Measurements from ENCODE around the gene HIVEP2.

Gene HIVEP2

DNA sequence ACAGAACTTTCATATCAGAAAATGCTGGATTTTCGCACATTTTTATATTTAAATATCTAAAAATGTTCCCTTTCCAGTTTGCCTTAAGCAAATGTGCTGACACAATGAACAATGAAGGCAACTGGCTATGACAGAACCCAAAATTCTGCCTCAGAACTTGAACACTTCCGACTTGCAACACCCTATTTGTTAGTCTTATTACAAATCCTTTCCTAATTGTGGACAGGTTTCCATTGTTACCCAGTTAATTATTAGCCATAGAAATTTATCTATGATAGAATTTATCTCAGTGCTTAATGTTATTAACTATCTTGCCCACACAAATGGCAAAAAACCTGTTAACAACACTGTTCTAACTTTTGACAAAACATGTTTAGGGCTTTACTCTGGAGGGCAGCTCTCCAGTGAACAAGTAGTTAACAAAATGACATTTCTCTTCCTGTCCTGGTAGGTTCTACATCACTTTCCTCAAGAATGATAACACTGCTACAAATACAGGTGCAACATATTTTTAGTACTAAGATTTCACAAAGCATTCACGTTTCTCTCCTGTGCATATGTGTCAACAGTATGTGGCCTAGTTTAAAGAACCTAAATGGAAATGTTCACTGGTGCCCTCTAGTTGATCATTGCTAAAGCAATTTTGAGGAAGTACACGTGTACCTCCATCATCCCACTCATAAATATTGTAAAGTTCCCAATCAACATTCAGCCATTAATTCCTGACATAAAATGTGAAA, 58.4 kb downstream of the HIVEP2 start:
- no peak for DNase-seq

DNA sequence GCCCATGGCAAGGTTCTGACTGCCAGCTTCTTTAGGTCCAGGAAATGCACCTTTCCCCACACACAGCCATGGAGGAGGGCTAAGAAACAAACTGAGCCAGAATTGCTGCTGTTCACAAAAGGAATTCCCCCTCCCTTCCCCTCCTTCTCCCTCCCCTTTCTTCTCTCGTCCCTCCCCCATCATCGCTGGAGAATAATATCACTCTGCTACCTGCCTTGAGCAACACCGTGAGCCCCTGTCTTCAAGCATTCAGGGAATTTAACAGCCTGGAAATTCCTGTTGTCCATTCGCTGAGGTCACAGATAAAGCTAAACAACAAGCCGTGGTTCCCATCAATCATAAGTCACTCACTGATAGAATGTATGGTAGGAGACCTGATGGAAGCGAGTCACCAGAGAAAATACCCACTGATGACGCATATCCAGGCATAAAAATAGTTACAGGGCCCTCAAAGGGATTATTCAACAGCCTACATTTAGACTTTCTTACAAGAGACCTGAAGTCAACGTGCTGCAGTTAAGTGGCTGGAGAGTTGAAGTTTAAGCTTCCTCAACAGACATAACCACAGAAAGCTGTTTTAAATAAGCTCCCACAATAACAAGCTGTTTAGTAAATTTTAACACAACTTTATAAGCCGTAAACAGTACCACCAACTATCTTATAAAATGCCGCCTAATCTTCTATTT, 59.7 kb downstream of the HIVEP2 start:
- no peak for DNase-seq

DNA sequence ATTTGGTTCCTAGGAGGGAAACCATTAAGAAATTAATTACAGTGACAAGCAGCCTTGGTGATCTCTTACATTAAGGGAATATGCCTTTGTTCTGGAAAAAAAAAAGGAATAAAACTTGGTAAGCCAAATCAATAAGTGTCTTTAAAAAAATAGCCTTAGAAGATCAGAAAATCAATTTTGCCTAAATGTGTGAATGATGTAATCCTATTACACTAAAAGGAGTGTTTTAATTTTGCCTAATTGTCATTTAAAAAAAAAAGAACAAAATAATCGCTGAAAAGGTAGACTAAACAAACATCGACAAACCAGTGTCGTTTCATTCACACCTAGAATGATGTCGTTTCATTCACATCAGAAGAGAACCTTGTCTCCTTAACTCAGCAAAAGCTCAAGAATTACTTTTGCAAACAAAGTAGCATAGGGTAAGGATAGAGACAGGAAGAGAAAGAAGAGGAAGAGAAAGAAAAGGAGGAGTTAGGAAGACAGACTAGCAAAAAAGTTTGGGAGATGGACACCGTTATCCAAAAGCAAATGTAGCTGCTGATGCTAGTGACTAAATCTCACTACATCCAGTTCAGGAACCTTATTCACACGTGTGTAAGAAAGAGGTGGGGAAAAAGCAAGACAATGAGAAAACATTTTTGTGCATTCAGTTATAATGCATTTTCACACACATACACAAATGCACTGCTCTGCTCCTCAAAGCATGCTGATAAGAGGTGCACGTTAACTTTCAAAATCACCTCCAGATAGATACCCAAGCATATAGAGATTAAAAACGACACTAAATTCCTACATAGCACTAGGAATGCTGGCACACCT, 60.6 kb downstream of the HIVEP2 start:
- DNase-seq, result no peak

DNA sequence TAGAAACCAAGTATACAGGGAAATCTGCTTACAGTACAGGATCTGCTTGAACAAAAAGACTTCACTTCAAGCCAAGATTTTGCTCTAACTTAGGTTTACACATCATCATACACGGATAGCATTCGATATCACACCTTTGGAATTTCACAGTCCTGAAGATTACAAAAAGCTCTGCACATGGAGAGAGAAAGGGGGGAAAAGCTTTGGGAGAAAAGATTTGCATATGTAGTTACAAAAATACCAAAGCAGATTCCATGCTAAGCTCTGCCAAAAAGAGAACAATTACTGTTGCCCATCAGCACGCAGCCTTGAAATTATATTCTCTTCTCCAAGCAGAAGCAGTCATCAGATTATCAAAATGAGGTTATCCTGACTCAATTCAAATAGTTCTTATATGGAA, 62.0 kb downstream of the HIVEP2 start:
- DNase-seq, result no peak

DNA sequence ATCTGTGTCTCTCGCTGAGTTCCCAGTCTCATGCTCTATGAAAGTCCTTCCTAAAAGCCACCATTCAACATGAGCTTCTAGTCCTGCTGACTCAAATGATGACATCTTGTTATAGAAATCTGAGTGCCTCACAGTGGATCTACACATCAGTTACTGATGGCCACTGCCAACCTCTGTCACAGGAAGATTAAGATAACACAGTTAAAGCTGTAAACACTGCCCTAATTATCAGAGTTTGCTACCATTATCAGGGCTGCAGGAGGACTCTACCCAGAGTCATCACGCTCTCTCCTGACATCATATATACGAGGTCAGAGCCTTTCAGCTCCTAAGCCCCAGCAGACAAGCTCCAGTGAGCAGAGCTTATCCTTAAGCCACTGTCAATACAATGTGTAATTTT, 63.2 kb downstream of the HIVEP2 start:
- DNase-seq, result no peak

DNA sequence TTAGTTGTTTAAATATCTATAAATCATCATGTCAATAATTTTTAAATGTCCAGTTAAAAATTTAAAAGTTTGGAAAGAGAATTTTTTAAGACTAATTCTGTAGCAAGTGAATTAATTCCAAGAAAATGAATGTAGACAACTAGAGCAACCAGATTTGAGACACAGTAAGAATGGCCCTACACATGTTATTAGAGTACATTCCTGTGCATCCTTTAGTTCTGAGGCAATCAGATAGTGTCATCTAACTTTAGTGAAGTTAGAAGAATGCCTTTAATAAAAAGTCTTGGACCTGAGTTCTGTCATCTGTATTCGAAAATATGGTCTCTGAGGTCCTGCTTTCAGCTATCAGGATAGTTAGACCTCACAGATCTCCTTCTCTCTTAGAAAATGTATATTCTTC, 63.7 kb downstream of the HIVEP2 start:
- no peak for DNase-seq

DNA sequence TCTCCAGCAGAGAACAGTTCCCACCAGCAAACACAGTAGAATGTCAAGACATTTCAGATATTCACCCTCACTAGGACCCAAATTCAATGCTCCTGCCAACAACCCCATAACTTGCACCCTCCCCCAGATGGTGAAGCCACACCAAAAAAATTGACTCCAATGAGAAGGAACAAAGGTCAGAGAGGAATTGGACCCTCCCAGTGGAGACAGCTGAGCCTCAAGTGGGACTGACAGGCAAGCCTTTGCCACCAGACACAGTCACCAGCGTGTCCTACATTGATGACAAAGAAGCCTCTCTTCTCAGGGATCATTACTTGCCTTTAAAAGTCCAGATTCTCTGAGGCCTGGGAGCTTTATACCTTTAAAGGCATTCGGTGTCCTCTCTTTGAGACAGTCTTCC, 64.8 kb downstream of the HIVEP2 start:
- DNase-seq, result no peak

DNA sequence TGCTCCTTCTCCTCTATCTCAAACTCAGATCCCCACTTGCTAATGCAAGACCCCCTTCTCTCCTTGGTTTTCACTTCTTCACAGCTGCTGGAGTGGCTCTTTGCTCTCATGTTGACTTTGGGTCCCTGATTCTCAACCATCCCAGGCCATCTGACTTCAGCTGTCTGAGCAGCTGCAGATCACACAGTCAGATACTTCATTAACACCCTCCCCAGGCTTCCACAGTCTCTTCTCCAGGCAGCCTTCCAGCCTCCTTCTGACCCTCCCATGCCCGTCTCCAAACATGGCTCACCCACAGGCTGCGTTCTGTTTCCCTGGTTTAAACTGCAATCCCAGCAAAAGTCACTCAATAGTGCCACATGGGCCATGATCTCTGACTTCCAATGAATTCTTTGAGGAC, 65.4 kb downstream of the HIVEP2 start:
- no peak for DNase-seq

DNA sequence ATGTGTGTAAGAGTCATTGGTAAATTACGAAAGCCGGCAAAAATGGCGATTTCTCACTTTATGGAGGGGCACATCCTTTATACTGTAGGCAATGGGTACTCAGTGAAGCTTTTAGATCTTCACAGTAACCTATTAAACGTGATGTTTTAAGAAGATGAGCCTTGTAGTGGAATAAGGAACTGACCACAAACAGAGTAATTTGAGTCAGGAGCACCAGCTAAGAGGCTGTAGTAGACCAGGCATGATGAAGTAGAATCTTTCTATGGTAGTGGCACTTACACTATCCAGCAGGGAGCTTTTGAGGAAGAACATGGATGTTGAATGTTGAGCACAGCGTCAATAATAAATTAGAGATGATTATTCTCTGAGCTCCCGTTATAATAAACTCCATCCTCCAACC, 65.9 kb downstream of the HIVEP2 start:
- no peak for DNase-seq

DNA sequence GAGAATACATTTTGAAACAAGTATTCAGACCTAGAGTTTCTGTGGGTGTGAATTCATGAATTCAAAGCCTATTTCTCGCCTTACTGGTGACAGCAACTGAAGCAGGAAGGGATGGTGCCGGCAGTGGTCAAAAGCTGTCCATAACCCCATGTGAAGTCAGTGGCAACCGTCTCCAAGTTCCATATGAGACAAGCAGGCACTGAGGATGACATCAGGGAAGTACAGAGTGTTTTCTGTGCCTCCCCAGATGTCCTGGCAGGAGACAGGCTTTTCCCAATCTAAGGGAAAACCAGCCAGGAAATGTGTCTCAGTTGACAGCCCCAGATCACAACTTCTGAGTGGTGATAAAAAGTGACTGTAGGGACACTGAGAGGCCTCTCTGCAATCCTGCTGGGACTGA, 66.6 kb downstream of the HIVEP2 start:
- DNase-seq, result no peak

DNA sequence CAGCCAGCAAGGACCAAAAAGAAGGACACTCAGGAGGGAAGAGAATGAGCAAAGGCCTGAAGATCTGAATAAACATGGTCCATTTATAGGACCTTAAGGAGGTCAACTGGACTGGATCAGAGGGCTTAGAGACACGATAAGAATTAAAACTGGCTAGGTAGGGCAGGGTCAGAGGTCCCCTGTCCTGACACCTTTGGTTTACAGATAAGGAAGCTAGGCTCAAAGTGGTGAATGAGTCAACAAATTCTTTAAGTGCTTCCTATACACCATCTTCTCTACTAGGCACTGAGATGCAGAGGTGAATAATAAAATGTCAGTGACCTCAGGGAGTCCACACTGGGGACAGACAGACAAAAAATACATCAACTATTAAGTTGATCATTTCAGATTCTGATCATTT, 70.3 kb downstream of the HIVEP2 start:
- DNase-seq, result no peak

DNA sequence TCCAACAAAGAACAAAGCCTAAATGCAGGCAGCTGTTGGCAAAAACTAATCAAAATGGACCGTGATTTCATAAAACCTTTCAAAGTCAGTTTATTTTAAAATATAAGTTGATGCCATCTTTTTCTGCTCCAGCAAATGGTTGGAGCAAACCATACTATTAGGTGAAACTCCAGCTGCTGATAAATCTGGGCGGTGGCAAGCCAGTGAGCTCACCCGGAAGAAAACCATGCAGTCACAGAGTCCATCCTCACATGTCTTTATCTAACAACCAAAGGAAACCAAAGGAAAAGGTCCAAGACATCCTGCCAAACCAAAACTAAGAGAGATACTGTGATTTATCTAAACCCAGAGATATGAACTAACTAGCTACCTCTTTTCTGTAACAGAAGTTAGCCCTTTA, 72.6 kb downstream of the HIVEP2 start:
- DNase-seq, result no peak

DNA sequence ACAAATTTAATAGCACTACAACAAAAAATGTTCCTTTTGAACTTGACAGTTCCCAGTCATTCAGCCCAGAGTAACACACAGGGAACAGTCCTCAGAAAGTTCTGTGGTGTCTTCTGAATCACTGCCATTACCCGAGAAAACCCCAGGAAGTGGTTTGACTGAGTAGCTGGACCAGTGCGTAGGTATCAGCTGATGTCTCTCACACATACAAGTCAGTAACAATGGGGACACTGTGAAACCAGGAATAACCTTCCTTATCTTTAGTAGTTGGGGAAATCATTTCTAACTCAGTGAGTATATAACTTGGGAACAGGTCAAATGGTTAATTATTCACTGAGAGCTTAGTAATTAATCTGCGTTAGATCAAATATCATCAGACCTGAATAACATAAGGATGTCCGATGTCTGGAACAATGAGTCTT, 73.1 kb downstream of the HIVEP2 start:
- DNase-seq, result no peak

DNA sequence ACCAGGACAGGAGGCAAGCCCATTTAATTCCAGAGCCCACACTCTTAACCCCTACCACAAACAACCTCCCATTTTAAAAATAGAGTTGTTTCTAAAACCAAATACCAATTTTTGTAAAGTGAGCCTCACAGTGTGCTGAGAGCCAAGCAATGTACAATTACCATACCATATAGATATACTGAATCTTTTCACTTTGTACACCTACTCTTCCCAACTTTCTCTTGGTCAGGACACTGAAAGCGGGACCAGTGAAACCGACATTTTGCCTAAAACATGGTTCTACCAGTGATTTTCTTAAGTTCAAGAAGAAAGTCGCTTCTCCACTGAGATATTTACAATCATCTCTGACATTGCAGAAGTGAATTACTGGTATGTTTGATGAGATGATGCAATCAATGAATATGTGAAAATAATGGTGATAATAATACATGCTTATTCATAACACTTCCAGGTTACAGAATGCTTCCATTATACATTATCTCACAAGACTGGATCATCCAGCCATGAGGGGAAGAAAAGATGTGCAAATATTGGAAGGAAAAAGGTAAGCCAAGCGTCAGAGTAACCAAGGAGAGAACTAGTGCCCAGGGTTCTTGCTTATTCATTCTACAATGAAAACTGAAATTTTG, 74.1 kb downstream of the HIVEP2 start:
- DNase-seq, result no peak

DNA sequence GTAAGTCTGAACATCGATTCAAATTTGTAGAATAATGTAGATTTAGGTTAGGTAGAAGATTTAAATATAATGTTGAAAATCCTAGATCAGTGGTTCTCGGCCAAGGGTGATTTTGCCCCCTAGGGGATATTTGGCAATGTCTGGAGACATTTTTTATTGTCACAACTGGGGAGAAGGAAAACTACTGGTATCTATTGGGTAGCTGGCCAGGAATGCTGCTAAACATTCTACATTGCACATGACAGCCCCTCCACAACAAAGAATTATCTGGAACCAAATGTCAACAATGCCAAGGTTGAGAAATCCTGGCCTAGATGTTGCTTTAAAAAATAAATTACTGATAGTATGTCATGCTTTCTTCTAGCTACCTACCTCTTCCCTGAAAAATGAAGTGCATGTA, 76.1 kb downstream of the HIVEP2 start:
- DNase-seq, result no peak

DNA sequence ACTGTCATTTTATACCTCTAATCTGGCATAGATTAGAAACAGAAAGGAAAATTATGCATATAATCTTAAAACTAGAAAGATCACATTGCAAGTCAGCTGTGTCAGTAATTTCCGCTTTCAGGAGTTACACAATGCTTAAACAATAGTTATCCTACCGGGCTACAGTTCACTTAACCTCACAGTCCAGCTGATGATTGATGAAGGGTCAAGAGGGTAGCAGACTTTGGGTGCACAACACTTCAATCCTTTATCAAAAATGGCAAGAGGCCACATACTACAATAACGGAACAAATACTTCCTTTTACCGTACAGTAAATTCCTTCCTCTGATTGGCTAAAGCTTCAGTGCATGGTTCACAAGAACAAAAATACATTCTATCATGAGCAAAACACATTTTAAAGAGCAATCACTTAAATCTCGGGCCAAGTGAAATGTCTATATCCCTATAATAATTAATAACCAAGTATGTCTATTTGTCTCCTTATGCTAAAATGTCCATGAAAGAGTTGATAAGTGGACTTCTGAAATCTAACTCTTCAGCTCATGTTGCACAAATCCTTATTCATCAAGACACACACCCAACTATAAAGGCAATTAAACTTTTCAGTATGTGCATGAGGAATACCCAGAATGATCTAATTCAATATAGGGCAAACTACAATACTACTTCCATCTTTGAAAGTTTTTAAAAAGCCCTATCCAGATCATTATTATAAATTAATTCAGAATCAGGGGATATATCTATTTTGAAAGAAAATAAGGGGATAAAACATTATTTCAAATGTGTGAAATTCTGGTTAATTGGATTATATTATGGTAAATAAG, 76.8 kb downstream of the HIVEP2 start:
- DNase-seq, result no peak

DNA sequence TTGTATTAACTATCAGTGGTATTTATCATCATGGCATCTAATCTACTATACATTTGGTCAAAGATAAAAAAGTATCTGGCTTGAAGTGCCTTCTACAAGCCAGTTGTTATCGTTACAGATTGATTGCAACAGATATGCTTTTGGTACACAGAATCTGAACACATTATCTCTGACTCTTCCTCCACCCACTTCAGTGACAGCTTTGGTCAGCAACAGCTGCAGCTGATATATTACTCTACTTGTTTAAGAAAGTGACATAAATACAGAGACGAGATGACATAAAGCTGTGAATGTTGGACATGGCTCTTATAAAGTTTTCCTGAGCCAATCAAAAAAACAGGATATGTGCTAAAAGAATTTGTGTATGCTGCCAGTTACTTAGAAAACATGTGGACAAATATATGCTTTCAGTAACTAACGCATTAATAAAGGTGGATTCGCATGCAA, 77.6 kb downstream of the HIVEP2 start:
- no peak for DNase-seq

DNA sequence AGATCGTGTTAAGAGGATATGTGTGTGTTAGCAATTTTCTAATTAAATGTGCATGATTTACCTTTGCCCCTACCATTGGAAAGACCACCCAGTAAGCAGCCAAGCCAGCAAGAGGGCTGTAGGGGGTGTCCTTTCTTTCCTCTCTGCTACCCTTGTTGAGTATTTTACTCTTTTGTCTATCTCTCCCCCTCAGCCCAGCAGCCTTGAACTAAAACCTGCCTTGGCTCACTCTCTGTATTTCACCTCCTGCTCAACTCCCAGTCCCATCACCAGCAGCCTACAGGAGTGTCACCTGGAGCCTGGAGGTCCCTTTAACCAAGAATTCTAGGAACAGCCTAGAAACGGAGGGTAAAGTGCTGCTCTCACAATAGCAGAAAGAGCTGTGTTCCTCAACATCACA, 81.0 kb downstream of the HIVEP2 start:
- DNase-seq, result no peak

DNA sequence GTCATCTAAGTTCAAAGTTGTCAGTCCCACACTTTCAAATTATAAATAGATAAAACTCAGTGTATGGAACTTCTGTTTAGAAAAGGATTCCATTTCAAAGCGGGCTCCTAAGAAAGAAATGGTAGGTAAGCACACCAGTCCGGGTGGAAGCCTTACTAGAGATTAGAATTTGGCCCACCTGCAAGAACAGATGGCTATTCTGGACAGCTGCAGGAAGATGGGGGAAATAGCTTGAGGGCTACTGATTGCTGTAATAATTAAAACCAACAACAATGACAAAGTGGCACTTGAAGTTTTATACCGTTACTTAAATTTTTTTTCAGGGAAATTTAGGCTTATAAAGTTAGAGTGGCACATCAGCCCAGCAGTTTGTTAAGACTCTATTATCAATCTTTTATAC, 83.3 kb downstream of the HIVEP2 start:
- DNase-seq, result no peak

DNA sequence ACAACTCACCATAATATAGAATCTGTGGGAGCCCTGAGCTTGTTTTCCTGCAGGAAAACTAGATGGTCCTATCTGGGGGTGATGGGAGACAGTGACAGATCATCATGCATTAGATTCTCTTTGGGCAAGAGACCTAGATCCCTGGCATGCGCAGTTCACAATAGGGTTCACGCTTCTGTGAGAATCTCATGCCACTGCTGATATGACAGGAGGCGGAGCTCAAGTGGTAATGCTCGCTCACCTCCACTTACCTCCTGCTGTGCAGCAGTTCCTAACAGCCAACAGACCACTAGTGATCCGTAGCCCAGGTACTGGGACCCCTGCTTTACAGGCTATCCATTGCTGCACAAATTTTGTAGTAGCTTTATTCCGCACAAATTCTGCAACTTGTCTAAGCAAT, 84.5 kb downstream of the HIVEP2 start:
- no peak for DNase-seq

DNA sequence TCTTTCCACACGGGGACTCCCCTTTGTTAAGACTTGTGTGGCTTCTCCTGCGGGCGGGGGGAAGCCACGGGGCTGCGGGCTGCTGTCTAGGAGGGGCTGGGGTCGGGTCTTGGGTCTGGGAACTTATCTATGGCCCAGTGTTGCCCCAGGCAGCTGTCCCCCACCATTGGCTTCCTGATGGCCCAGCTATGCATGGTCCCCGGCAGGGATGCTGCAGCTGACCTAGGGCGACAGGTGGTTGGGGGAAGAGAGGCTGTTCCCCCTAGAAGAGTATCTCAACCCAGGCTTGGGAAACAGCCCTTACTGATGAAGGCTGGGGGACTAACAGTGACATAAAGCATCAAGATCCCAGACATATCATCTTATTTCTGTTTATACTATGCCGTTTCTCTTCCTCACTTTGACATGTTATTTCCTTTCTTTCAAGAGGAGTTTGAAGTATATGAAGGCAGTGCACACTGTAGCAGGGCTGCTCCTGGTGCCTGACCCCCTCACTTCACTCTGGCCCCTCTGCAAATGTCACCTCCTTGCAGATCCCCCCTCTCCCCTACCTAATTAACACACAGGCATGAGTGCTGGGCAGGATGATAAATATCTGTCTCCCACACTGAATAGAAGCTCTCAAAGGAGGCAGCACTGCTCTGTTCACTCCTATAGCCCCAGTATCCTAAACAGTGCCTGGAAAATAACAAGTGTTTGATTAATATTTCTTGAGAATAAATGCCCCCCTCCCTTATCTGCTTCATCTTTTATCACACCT, 87.0 kb downstream of the HIVEP2 start:
- DNase-seq, result no peak

Data from NCI-H748 treated with DMSO at 0.1 percent for 48 hours (cell line).